NCI-H526 treated with DMSO at 0.1 percent for 48 hours (cell line): ENCODE data around the gene MYBPH.

Experiments
- DNase-seq: peaks from one replicate; lab custom pipeline; 2025; lab: John Stamatoyannopoulos, UW

The MYBPH gene

GRCh38 chr1:203148579-203148978 lies 27.0 kb downstream of the MYBPH start:
- no peak for DNase-seq

DNA sequence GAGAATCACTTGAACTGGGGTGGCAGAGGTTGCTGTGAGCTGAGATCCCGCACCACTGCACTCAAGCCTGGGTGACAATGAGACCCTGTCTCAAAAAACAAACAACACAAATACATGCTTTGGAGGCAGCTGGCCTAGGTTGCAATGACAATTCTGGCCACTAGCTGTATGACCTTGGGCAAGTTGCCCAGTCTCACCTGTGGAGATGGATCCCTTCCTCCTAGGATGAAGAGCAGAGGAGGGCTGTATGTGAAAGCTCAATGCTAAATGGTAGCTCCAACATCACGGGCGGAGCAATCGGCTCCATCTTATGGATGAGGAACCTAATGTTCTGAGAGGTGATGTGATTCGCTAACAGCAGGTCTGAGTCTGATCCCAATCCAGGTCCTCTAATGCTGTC lies 27.5 kb downstream of the MYBPH start:
- no peak for DNase-seq

- DNase-seq: no peak
These were observed 28.2 kb downstream of the MYBPH start for GRCh38 chr1:203147376-203147775.

GRCh38 chr1:203146537-203146936 lies 29.1 kb downstream of the MYBPH start:
- no peak for DNase-seq

DNA sequence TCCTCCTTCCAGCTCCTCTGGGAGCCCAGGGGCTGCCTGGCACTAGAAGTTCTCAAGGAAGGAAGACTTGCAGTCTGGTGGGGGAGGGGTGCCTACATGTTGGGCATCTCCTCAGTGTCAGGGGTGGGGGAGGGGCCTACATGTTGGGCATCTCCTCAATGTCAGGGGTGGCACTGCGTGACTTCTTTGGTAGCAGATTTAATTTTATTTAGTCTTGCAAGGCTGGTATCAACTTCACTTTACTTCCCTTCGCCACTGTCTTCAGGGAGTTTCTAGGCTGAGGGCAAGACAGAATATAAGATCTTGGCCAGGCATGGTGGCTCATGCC lies 29.6 kb downstream of the MYBPH start:
- no peak for DNase-seq

DNA sequence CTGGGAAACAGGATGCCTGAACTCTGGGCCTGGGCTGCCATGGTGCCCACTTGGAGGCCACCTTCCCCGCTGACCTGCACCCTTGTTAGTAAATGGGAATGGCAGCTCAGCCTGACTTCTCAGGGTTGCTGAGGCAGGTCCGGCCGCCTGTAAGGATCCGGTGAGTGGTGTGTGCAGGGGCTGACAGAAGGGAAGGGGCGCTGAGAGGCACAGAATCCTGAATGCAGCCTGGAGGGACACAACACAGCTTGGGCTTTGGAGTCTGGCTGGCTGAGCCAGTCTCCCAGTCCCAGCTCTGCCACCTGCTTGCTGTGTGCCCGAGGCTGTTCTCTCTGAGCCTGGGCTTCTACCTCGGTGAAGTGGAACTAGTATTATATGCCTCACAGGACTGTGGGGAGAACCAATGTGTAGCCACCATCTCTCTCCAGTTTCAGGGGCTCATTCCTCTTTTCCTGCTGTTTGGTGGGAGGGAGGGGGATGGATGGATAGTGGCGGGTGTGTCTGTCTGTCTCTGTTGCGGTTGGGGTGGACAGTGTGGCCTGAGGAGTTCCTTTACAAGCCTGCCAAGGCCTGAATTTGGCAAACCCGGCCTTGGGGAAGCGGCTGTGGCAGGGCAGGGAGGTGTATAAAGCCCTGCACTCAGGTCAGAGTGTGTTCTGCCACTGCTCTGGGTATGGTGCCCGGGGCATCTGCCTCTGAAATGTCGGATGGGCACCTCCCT lies 30.1 kb downstream of the MYBPH start:
- DNase-seq: no peak

- DNase-seq: no peak
These were observed 31.0 kb downstream of the MYBPH start for GRCh38 chr1:203144661-203145060.

DNA sequence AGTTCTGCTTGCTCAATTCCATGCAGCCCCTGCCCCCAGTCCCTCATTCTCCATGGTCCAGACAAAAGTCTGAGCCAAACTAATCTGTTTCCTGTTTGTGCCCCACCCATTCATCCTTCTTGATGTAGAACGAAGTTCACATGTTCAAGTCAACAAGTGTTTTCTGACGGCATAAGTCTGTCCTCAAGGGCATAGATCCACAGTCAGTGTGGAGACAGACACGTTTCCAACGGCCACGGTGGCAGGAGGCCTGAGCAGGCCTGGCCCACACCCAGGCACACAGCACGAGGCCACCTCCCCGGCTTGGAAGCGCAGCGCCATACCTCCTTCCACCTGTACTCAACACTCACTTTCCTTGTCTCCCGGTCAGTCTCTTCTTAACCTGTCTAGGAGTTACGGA lies 32.0 kb downstream of the MYBPH start:
- no peak for DNase-seq

DNA sequence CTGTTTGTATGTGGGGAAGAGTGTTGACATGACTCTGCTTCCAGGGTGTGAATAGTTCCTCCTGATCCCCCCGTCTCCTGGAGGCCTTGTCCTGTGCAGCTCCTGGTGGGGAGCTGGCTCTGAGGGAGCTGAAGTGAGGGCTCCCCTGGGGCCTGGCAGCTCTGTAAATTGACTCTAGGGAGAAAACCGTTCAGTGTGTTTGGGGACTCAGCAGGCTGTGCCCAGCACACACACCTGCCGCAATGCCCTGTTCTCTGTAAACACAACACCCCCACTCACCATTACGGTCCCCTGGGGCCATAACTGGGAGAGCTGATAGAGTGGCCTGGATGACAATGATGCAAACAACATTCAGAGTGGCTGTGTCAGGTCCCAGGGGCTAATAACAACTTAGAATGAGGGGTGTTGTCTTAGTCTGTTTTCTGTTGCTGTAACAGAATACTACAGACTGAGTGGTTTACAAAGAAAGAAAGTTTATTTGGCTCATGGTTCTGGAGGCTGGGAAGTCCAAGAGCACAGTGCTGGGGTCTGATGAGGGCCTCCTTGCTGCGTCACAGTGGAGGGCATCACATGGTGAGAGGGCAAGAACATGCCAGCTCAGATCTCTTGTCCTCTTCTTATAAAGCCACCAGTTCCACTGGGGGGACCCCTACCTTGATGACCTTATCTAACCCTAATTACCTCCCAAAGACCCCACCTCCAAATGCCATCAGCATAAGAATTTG lies 32.8 kb downstream of the MYBPH start:
- peak; percentile 84 for DNase-seq

DNA sequence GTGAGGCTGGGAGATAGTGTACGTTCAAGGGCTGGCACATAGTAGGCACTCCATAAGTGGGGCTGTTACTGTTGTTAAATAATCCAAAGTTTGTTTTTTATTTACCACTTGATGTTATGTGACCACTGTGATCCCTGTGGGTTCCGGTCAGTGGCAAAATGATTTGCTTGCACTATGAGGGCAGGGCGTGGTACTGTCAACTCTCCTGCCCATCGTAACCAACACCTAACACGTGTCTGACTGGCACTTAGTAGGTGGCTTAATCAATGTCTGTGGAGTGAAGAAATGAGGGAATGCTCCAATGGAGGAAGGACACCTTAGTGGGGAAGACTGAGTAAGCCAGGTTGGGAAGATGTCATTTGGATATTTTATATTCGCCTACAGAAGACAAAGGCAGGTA lies 33.5 kb downstream of the MYBPH start:
- no peak for DNase-seq

GRCh38 chr1:203140743-203141520 lies 34.7 kb downstream of the MYBPH start:
- no peak for DNase-seq

- no peak for DNase-seq
These were observed 35.6 kb downstream of the MYBPH start for GRCh38 chr1:203139976-203140475.

GRCh38 chr1:203138066-203138465 lies 37.6 kb downstream of the MYBPH start:
- DNase-seq: no peak

- no peak for DNase-seq
These were observed 38.3 kb downstream of the MYBPH start for GRCh38 chr1:203137324-203137723.

DNA sequence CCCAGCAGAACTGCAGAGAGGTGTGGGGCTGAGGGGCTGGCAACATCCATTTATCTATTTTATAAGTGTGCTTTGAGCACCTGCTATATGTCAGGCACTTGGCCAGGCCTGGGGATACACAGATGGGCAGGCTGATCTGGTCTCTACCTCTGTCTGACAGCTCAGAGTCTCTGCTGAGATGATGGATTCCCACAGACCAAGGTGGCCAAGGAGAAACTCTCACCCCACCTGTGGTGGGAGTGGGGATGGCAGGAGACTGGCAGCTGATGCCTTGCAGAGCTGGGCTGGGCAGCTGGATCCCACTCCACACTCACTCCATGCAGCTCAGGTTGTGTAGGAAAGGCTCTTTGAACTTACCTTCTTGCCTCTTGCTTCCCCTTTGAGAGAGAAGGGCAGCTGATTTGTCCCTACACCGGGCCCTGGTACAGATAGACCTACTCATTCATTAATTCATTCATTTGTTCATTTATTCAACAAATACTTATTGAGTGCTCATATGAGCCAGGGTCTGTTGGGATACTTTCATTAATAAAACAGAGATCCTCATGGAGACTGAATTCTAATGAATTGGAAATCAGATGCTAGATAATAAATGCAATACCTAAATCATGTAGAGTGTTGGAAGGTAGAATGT lies 39.1 kb downstream of the MYBPH start:
- DNase-seq: no peak

DNA sequence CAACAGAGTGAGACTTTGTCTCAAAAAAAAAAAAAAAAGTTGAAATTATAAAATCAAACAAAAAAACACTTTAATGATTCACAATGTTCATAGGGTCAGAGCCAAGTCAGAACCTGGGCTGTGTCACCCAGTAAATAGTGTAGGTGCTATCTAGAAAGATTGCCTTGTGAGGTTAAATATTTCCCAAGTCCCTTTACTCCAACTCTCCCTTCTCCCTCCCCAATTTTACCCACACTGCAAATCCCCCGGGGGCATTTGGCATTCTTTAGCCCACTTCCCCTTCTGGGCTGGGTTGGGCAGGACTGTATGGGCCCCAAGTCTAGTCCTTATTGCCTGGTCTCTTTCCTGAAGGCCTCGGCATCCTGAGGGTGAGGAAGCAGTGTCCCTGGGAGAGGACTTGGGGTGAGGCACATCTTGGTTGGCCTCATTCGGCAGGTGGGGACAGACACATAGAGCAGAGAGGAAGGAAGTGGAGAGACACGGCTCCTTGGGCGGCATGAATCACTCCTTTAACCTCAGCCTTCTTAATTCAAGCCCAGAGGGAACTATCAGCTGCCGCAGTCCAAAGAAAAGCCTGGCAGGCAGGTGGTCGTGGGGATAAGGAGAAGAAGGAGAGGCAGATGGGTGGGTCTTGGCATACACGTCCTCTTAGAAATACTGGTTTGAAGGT lies 39.9 kb downstream of the MYBPH start:
- DNase-seq: no peak

DNA sequence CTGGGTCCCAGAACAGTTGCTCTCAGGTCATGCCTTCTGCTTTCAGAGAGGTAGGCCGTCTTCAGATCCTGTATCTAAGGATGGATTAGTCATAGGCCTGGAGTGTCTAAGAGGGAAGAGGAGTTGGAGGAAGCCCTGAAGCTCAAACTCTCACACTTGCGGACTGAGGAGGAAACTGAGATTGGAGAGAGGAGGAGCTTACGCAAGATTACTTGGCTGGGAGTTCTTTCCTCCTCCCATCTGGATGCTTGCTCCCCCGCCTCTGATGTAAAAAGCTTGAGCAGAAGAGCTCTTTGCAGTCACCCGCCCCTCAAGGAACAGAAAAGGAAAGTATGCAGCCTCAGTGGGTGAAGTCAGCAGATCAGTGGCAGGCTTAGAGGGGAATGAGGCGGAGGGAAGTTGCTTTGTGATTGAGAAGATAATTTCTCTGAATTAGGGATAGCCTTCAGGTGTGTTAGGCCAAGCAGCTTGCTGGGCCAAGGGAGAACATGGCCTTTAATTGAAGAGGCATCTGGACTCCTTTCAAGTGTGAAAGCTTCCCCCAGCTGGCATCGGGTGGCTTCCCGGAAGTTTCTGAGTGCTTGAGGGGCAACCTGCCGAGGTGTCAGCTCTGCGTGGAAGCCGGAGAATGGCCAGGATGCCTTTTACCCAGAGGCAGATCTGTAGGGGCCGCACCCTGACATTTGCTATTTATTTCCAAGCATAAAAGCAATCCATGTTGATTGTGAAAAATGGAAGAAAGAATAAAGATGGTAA lies 41.5 kb downstream of the MYBPH start:
- no peak for DNase-seq

DNA sequence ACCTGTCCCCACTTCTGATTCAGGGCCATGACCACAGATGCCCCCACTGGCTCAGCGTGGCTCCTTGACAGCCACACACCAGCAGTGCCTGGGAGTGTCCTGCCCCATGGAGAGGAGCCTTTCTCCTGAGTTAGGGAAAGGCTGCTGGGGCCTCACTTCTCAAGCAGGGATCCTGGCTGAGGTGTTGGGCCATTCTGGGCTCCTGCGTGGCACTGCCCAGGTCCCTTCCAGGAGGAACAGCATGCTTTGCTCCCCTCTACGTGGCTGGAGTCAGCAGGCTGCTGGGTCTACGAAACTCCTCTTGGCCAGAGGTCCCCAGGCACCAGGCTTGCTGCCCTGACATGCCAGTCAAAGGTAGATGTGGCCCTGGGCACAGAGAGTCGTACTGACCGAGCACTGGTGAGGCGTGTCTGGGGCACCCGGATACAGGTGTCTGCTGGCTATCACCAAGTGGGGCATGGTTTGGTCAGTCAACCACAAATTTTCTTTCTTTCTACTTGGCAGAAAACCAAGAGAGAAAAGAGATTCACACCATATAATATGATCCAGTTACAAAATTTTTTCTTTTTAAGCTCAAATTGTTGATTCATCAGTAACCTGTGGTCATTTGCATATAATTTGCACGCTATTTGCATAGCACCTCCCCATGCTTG lies 44.0 kb downstream of the MYBPH start:
- peak; percentile 45 for DNase-seq

DNA sequence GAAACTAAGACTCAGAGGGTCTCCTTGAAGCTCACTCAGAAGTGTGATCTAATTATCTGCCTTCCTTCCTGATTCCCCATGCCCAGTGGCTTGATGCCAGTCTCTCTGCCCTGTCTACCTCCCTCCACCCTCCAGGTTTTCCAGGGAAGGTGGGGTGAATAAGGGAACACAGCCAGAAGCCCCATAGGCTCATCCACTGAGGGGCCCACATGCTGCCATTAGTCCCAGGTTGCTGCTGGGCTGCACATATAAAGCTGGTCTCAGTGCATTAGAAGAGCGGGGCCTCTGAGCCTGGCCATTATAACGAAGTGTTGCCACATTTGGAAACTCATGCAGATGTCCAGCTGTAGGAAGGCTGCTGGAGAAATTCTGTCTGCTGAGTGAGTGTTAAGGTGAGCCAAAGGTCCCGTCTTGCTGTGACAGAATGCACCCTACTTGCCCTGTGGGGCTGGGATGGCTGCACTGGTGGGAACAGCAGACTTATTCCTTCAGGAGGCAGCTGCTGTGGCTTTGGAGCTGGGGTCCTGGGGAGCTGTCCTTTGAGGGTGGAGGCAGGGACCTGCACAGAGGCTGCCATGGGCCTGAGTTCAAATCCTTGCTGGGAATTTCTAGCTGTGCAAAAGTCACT lies 45.2 kb downstream of the MYBPH start:
- DNase-seq: no peak
